Measurements from ENCODE around the gene GABARAPL2.

The GABARAPL2 gene

DNA sequence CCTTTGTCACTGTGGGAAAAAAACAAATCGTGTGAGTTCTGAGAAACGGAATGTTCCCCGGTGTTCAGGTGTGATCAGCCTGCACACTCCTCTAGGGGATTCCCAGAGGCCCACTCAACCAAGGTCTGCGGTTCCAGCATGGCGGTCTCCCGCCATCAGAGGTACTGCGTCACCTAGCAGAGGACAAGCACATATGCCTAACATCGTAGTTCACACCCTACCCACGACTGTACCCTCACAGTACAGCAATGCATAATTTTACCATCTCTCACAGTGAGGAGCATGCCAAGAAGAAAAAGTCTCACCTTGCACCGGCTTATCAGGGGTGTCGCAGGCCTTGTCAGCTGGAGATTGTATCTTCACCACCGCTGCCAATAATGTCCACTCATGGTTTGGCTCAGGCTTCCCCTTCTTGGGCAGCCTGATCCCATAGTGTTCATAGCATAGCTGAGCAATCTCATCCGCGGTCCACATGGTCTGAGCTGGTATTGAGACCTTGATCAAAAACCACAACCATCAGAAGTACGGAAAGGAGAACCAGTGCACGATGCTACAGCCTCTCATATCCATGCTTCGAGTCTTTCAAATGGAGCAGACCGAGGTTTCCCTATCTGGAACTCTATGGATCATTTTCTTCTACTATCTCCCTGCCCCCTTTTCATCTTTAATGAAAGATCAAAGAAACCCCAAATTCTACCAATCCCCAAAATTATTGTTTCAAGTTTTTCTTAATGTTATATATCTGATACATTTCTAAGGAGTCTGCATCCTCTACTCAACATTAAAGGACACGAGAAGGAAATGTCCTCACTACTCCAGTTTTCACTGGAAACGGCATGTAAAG lies 54.4 kb downstream of the GABARAPL2 start:
- Histone ChIP-seq H3K4me3 (ENCODE audit: low read depth, low read length) (no peak overlapping the region), H3K27me3 (ENCODE audit: control insufficient read depth, insufficient read depth, low read length) (no peaks in the 10 kb centered on the region), H3K36me3 (ENCODE audit: control insufficient read depth, insufficient read depth, low read length) (peaks cover 52% of the 10 kb centered on the region), H3K27ac (ENCODE audit: low read depth, low read length) (no peak overlapping the region), H3K4me1 (ENCODE audit: control insufficient read depth, insufficient read depth, low read length) (peaks cover 3% of the 10 kb centered on the region; the same call in 1 of the 2 replicates), H3K9ac (ENCODE audit: low read depth, low read length) (no peak overlapping the region), H3K9me3 (ENCODE audit: control insufficient read depth, insufficient read depth, low read length) (no peaks in the 10 kb centered on the region)

DNA sequence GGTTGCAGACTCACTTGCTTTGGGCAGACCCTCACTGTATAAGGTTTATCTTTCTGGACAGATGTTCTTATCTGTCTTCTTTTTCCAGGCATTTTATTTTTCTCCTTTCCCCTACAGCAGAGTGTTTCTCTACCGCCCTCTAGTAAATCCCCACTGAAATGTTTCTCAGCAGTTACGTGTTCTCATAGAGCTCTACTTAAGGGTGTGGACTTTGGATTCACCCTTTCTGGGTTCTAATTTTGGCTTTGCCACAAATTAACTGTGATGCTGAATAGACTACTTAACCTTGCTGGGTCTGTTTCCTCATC lies 54.9 kb downstream of the GABARAPL2 start:
- no peak overlapping the region for H3K9ac ChIP-seq (ENCODE audit: low read depth, low read length)
- no peak overlapping the region for H3K4me3 ChIP-seq (ENCODE audit: low read depth, low read length)
- H3K36me3 ChIP-seq (ENCODE audit: control insufficient read depth, insufficient read depth, low read length) = peaks cover 53% of the 10 kb centered on the region
- H3K4me1 ChIP-seq (ENCODE audit: control insufficient read depth, insufficient read depth, low read length) = peaks cover 3% of the 10 kb centered on the region; the same call in 1 of the 2 replicates
- no peak overlapping the region for H3K27ac ChIP-seq (ENCODE audit: low read depth, low read length)
- no peaks in the 10 kb centered on the region for H3K27me3 ChIP-seq (ENCODE audit: control insufficient read depth, insufficient read depth, low read length)
- H3K9me3 ChIP-seq (ENCODE audit: control insufficient read depth, insufficient read depth, low read length) = no peaks in the 10 kb centered on the region

DNA sequence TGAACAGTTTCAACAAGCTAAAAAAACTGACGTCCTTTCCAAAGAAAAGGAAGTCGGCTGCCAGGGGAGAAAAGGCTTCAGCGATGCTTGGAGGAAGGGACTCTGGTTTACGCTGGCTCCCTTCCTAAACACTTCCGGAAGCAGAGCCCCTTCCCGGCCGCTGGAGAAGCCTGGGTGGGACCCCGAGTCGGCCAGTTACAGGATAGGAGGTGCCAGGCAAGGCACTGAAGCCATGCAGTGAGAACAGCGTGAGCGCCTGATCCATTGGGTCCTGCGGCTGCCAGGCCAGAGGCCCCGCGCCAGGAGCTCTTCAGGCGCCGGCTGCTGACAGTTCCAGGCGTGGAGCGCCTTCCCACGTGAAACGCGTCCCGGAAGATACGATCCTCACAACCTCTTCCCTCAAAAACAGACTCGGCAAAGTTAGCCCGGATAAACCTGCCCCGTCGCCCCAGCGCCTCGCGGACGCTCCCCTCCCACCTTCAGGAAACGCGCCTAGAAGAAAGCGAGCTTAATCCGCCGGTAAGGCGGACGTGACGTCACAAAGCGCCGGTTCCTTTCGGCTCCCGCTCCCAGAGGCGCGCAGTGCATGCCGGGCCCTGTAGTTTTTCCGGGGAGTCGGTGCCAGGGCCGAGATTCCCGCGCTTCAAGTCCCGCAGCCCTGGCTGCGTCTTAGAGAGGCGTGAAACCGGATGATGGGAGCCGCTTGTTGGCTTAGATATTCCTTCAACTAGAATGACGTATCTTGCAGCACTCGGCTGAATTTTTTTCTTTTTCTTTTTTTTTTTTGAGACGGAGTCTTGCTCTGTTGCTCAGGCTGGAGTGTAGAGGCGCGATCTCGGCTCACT lies 56.8 kb downstream of the GABARAPL2 start, which contains the start of gene ADAT1:
Gene ADAT1 (minus strand): TSS at position 521 of the 845 bp plus-strand sequence. CDS start 2,482 bp downstream, outside the sequence.
- H3K4me1 ChIP-seq (ENCODE audit: control insufficient read depth, insufficient read depth, low read length) = peaks cover 3% of the 10 kb centered on the region; the same call in 1 of the 2 replicates
- no peaks in the 10 kb centered on the region for H3K9me3 ChIP-seq (ENCODE audit: control insufficient read depth, insufficient read depth, low read length)
- H3K27me3 ChIP-seq (ENCODE audit: control insufficient read depth, insufficient read depth, low read length) = no peaks in the 10 kb centered on the region
- H3K27ac ChIP-seq (ENCODE audit: low read depth, low read length) = peak within 1 kb of the TSS; percentile 94
- H3K36me3 ChIP-seq (ENCODE audit: control insufficient read depth, insufficient read depth, low read length) = peaks cover 53% of the 10 kb centered on the region
- H3K4me3 ChIP-seq (ENCODE audit: low read depth, low read length) = peak within 1 kb of the TSS; percentile 88
- H3K9ac ChIP-seq (ENCODE audit: low read depth, low read length) = peak within 1 kb of the TSS; percentile 91

DNA sequence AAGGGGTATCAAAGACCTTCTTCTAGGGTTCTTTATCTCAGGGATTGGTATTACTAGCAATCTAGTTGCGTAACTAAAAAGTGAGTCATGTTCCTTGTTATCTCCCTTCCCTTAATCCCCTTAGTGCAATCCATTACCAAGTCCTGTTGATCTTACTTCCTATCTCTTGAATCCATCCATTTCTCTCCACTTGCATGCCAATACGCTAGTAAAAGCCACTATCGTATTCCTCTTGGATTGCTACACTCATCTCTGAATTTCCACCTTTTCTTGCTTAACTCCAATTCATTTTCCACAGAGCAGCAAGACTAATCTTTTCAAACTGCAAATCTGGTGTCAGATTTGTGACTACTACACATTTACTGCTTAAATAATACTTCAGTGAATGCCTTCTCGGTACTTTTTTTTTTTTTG lies 58.7 kb downstream of the GABARAPL2 start:
- no peak overlapping the region for H3K9ac ChIP-seq (ENCODE audit: low read depth, low read length)
- H3K36me3 ChIP-seq (ENCODE audit: control insufficient read depth, insufficient read depth, low read length) = peaks cover 56% of the 10 kb centered on the region
- no peak overlapping the region for H3K27ac ChIP-seq (ENCODE audit: low read depth, low read length)
- H3K4me1 ChIP-seq (ENCODE audit: control insufficient read depth, insufficient read depth, low read length) = peaks cover 3% of the 10 kb centered on the region; the same call in 1 of the 2 replicates
- no peaks in the 10 kb centered on the region for H3K27me3 ChIP-seq (ENCODE audit: control insufficient read depth, insufficient read depth, low read length)
- H3K4me3 ChIP-seq (ENCODE audit: low read depth, low read length) = no peak overlapping the region
- no peaks in the 10 kb centered on the region for H3K9me3 ChIP-seq (ENCODE audit: control insufficient read depth, insufficient read depth, low read length)

DNA sequence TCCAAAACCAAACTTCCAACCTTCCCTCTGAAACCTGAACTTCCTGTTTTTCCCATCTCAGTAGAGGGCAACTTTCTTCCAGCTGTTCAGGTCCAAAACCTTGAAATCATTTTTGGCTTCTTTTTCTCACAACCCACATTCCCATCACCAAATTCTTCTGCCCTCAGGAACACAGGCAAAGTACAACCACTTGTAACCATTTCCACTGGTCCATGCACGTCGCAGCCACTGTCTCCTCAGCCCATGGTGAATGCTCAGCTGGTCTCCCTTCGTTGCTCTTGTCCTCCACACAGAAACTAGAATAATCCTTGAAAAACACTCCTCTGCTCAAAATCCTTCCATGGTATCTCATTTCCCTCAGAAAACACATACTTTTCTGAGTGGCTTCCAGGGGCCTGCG lies 60.6 kb downstream of the GABARAPL2 start:
- Histone ChIP-seq H3K27me3 (ENCODE audit: control insufficient read depth, insufficient read depth, low read length) (no peaks in the 10 kb centered on the region), H3K36me3 (ENCODE audit: control insufficient read depth, insufficient read depth, low read length) (peaks cover 63% of the 10 kb centered on the region), H3K9me3 (ENCODE audit: control insufficient read depth, insufficient read depth, low read length) (no peaks in the 10 kb centered on the region), H3K27ac (ENCODE audit: low read depth, low read length) (no peak overlapping the region), H3K4me3 (ENCODE audit: low read depth, low read length) (no peak overlapping the region), H3K4me1 (ENCODE audit: control insufficient read depth, insufficient read depth, low read length) (peaks cover 3% of the 10 kb centered on the region; the same call in 1 of the 2 replicates), H3K9ac (ENCODE audit: low read depth, low read length) (no peak overlapping the region)
